Nephron (organoid): Measurements from ENCODE around the gene BLACAT1.

Source experiments
- H3K27ac Mint-ChIP-seq, 3 experiments: 2 replicates each; pipeline ENCODE4 v1.8.0; 2020; ENCODE audit warnings: mixed read lengths in 3 of 3, mild to moderate bottlenecking in 2 of 3, moderate library complexity in 1 of 3
- H3K27me3 Mint-ChIP-seq: 2 replicates; pipeline ENCODE4 v1.8.0; 2021; ENCODE audit warnings: low read depth, mild to moderate bottlenecking, moderate library complexity, mixed read lengths
- H3K36me3 Mint-ChIP-seq: 2 replicates; pipeline ENCODE4 v1.8.0; 2020; ENCODE audit warnings: low read depth, mixed read lengths
- H3K4me1 Mint-ChIP-seq: 2 replicates; pipeline ENCODE4 v1.8.0; 2020; ENCODE audit warnings: mixed read lengths
- H3K4me3 Mint-ChIP-seq, 3 experiments: 2 replicates each; pipeline ENCODE4 v1.8.0; 2020; ENCODE audit warnings: mild to moderate bottlenecking in 3 of 3, mixed read lengths in 3 of 3, moderate library complexity in 2 of 3
- H3K9me3 Mint-ChIP-seq: 2 replicates; pipeline ENCODE4 v1.8.0; 2020; ENCODE audit warnings: mixed read lengths
- CTCF ChIP-seq, 3 experiments: fragments of 200-600 bp; sonication (generic); IDR thresholded peaks; one replicate each; pipeline ENCODE4 v1.5.0; 2021; ENCODE audit warnings: antibody characterized with exemption in 3 of 3; ENCODE audit not compliant: unreplicated experiment in 3 of 3

The BLACAT1 gene

GRCh38 chr1:205446828-205447227 is 9.0 kb downstream of the BLACAT1 start:
- Mint-ChIP-seq H3K4me3 (peak overlapping the region; percentile 66 to 84 (median 81)), H3K9me3 (no peaks in the 10 kb centered on the region), H3K4me1 (peaks cover 96% of the 10 kb centered on the region), H3K36me3 (no peaks in the 10 kb centered on the region), H3K27ac (peak overlapping the region; percentile 90 to 95 (median 91)), H3K27me3 (peaks cover 21% of the 10 kb centered on the region)
- no peak for TF ChIP-seq CTCF (IDR thresholded peaks at IDR 0.05; ENCODE audit: unreplicated experiment in 3 of 3)

- Mint-ChIP-seq H3K27ac (peak overlapping the region; percentile 87 to 95 (median 90)), H3K27me3 (peaks cover 13% of the 10 kb centered on the region), H3K4me1 (peaks cover 96% of the 10 kb centered on the region), H3K4me3 (peak overlapping the region; percentile 25 to 76 (median 59)), H3K36me3 (no peaks in the 10 kb centered on the region), H3K9me3 (no peaks in the 10 kb centered on the region)
- TF ChIP-seq CTCF (IDR thresholded peaks at IDR 0.05; ENCODE audit: unreplicated experiment in 3 of 3) = no peak
These were observed 10.3 kb downstream of the BLACAT1 start for GRCh38 chr1:205445646-205445935.

- Mint-ChIP-seq H3K4me1 (peaks cover 95% of the 10 kb centered on the region), H3K4me3 (peak overlapping the region; percentile 40 to 76 (median 59)), H3K27ac (peak overlapping the region; percentile 87 to 95 (median 90)), H3K27me3 (peaks cover 13% of the 10 kb centered on the region), H3K9me3 (no peaks in the 10 kb centered on the region), H3K36me3 (no peaks in the 10 kb centered on the region)
- no peak for TF ChIP-seq CTCF (IDR thresholded peaks at IDR 0.05; ENCODE audit: unreplicated experiment in 3 of 3)
These were observed 10.8 kb downstream of the BLACAT1 start for GRCh38 chr1:205444931-205445645.

GRCh38 chr1:205444300-205444930 is 11.4 kb downstream of the BLACAT1 start:
- peaks cover 12% of the 10 kb centered on the region for H3K27me3 Mint-ChIP-seq
- no peak for TF ChIP-seq CTCF (IDR thresholded peaks at IDR 0.05; ENCODE audit: unreplicated experiment in 3 of 3)
- H3K9me3 Mint-ChIP-seq = no peaks in the 10 kb centered on the region
- H3K4me3 Mint-ChIP-seq = peak overlapping the region; percentile 40 to 76 (median 59)
- no peaks in the 10 kb centered on the region for H3K36me3 Mint-ChIP-seq
- peaks cover 97% of the 10 kb centered on the region for H3K4me1 Mint-ChIP-seq
- H3K27ac Mint-ChIP-seq = peak overlapping the region; percentile 87 to 95 (median 90)

- no peak for TF ChIP-seq CTCF (IDR thresholded peaks at IDR 0.05; ENCODE audit: unreplicated experiment in 3 of 3)
- Mint-ChIP-seq H3K36me3 (no peaks in the 10 kb centered on the region), H3K9me3 (no peaks in the 10 kb centered on the region), H3K4me3 (peak overlapping the region in 2 of 3 experiments; percentile 59 to 76), H3K4me1 (peaks cover 97% of the 10 kb centered on the region), H3K27me3 (peaks cover 10% of the 10 kb centered on the region), H3K27ac (peak overlapping the region; percentile 87 to 95 (median 90))
These were observed 12.1 kb downstream of the BLACAT1 start for GRCh38 chr1:205443585-205444299.
